Stromal cell of bone marrow (primary cell): ENCODE results near the gene PAIP2.
"Not testable (repeated sequence)": the region's sequence is repeated elsewhere in the genome, so short reads cannot be mapped to it uniquely, and the experiment has no call there.

ENCODE experiments used
- DNase-seq: peaks from one replicate; pipeline ENCODE4 v3.0.0-alpha.2; 2012; ENCODE audit warnings: low read depth

Gene PAIP2

DNA sequence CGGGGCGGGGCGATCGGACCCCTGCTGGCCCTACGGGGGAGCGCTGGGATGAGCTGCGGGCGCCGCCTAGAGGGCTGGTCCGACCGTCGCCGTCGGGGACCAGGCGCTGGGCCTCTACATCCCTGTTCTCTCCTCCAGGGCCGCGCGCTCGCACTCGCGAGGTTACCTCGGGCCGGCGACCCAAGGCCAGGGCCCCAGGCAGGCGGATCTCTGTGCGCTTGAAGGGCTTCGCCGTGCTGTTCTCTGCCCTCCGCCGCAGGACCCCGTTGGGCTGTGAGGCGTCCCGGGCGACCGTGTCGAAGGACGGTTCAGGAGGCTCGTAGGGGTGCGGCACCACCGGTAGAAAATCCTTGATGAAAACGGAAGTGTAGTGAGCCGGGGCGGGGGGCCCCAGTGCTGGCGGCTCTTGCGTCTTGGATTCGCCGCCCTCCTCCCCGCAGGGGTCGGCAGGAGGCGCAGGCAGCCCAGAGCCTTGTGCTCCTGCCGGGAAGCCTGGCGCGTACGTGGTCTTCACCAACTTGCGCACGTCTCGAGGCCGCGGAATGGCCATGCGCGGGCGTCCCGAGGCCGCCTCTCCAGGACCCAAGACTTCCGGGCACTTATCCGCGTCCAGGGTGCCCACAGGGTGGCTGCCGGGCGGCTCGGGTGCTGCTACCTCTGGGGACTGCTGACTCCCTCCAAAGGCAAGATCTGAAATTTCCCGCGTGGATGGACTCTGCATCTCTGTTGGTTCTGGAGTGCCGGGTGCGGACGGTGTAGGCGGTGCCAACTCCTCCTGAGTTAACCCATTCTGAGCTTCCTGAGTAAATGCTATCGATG lies 51.2 kb downstream of the PAIP2 start:
- DNase-seq = no peak

DNA sequence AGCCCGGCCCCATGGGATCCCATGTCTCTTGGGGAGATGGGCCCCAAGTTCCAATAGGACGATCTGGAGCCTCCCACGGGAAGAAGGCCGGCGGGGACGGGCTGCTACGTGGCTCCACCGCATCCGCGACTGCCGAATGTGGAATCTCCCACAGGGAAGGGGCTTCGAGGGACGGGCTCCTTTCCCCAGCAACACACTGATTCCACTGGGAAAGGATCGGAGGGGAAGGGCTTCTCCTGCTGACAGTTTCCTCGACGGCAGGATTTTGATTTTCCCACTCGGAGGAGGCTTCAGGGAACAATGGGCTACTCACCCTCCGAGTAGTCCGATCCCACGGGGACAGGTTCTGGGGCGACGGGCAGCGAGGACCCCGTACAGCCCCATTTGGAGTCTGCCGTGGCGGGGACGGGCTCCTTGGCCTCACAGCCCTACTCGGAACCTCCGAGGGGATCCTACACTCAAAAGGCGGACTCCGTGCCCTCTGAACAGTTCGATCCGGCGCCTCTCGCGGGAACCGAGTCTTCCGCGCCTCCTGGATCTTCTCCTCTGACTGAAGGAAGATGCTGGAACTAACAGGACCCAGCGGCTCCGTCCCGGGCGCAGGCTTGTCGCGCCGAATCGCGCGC lies 52.0 kb downstream of the PAIP2 start:
- DNase-seq = no peak

- DNase-seq = no peak
Observed at GRCh38 chr5:139394123-139394653, 52.5 kb downstream of the PAIP2 start.

DNA sequence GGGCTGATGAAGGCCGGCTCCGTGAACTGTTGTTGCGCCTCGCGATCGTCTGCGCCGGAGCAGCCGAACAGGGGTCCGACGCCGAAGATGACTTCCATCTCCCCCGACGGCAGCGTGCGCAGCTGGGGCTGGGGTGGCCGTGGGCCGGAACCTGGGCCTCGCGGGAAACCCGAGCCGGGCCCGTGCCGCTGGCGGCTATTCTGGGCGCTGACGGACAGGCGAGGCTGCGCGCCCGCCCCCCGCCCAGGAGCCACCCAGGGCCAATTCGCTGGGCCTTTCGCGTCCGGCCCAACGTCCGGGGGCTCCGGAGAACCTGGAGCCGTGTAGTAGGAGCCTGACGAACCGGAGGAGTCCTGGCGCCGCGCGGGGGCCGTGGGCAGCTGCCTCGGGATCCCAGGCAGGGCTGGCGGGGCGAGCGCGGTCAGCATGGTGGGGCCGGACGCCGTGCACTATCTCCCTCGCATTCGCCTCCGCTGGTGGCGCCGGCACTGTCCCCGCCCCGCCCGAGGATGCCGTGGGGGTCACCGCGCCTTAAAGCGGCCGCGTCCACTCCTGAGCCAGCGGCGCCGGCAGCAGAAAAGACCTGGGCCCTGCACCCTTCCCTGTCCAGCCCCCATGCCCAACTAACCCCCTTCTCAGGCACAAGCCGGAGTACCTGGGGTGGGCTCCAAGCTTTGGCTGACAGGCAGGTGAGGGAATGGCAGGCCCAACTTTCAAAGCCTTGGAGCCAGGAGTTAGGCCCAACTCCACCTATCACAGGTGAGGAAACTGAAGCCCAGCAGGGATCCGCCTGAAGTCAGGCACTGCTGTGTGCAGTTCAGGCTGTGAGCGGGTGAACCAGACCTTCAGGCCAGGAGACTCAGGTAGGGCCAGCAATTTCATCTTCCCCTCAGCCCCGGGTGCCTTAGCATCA lies 53.3 kb downstream of the PAIP2 start, which contains the start of gene PROB1:
Gene PROB1, minus strand, starts transcription at position 451 of the 913 bp plus-strand sequence. Its CDS starts 23 bp downstream, at position 428.
- DNase-seq = no peak

- DNase-seq = no peak
Observed at GRCh38 chr5:139395844-139396640, 54.4 kb downstream of the PAIP2 start.

- DNase-seq = no peak
Observed at GRCh38 chr5:139396691-139397090, 55.0 kb downstream of the PAIP2 start.

DNA sequence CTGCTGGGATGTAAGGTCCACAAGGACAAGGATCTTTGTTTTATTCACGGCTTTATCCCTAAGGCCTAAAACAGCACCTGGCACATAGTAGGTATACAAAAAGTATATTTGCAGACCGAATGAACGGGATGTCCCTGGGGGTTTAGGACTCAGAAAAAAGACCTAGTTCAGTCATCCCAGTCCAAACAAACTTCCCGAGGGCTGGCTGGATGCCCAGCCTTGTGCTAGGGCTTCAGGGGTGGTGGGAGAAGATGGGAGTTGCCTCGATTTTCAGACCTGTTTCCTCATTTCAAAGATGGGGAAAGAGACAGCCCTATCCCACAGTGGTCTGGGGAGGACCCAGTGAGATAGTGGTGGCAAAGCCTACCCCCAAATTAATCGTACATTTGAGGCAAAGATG lies 56.3 kb downstream of the PAIP2 start:
- DNase-seq = no peak

- no peak for DNase-seq
Observed at GRCh38 chr5:139399501-139400121, 58.0 kb downstream of the PAIP2 start.

- DNase-seq = no peak
Observed at GRCh38 chr5:139401546-139401945, 59.9 kb downstream of the PAIP2 start.

- no peak for DNase-seq
Observed at GRCh38 chr5:139402561-139403158, 61.0 kb downstream of the PAIP2 start.

DNA sequence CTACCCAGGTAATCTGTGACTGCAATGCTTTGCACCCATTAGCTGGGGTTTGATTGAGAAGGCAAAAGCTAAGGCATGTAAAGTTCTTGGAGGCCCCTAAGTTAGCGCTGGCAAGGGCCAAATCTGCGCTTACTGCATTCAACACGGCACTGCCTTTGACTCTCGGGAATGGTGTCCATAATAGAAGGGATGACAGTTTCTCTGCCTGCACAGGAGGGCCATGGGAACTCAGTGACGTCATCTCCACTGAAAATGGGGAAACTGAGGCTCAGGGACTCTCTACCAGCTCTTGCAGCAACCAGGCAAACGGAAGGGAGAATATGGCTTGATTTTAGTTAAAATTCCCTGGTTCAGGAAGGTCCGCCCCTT lies 61.7 kb downstream of the PAIP2 start:
- DNase-seq = no peak

- DNase-seq = peak; percentile 94
Observed at GRCh38 chr5:139403787-139404483, 62.3 kb downstream of the PAIP2 start, which contains the start of gene SPATA24. SPATA24 (minus strand) TSS chr5:139404089; CDS start chr5:139404060, 29 bp downstream.

DNA sequence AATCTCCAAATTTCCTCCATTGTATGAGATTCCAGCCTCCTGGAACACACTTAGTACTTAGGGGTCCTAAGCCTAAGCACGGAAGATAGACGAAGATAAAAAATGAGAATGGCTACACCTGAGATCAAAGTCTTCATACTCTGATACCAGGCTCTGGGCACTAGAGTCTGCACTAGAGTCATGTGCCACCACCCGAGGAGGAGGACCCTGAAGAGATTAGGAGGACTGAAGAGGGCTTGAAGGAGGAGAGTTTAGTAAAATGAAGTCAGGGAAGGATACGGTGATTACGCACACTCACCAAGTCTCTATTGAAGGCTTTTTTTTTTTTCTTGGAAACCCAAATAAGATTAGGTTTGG lies 62.8 kb downstream of the PAIP2 start:
- DNase-seq = no peak

- DNase-seq = no peak
Observed at GRCh38 chr5:139406963-139407362, 65.3 kb downstream of the PAIP2 start.

DNA sequence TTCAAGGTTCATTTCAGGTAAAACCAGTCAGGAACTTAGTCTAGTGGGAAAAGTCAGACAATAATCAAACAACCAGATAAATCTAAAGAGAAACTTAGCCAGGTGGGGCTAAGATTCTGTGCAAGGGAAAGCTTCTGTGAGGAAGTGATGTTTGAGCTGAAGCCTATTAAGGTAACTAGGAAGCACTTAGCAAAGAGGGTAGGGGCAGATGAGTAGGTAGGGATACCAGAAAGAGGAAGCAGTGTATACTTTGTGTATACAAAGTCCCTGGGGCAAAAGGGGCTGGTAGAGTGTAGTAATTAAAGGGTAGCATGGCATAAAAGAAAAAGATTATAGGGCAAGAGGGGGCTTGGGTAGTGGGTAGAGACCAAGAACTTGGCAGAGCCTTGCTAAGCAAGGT lies 65.9 kb downstream of the PAIP2 start:
- no peak for DNase-seq

GRCh38 chr5:139408191-139408590 lies 66.5 kb downstream of the PAIP2 start:
- DNase-seq = no peak

- DNase-seq = not testable (repeated sequence)
Observed at GRCh38 chr5:139409116-139409515, 67.5 kb downstream of the PAIP2 start.

GRCh38 chr5:139410121-139410992 lies 68.7 kb downstream of the PAIP2 start:
- DNase-seq = no peak
